ENCODE results near the gene LCN1.
"Not testable (repeated sequence)": the region's sequence is repeated elsewhere in the genome, so short reads cannot be mapped to it uniquely, and the experiment has no call there.

The LCN1 gene

GRCh38 chr9:135524130-135524861, 3.1 kb downstream of the LCN1 start:
- no peak for DNase-seq

GRCh38 chr9:135525241-135526088, 4.2 kb downstream of the LCN1 start:
- no peak for DNase-seq

DNA sequence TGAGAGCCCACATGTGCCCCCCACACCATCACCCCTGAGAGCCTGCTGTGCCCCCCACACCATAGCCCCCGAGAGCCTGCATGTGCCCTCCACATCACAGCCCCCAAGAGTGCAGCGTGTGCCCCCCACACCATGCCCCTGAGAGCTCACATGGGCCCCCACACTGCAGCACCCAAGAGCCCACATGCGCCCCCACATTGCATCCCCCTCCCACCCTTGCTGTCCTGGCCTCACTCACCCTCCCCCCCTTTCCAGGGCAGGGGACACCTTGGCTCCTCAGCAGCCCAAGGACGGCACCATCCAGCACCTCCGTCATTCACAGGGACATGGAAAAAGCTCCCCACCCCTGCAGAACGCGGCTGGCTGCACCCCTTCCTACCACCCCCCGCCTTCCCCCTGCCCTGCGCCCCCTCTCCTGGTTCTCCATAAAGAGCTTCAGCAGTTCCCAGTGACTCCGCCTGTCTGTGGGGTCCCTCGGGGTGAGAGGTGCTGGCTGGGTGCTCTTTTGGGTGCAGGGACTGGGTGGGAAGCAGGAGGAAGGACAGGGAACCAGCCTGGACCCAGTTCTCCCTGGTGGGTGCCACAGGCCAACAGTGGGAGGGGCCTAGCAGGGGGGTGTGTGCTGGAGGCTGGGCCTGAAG, 5.0 kb downstream of the LCN1 start:
- DNase-seq = no peak

DNA sequence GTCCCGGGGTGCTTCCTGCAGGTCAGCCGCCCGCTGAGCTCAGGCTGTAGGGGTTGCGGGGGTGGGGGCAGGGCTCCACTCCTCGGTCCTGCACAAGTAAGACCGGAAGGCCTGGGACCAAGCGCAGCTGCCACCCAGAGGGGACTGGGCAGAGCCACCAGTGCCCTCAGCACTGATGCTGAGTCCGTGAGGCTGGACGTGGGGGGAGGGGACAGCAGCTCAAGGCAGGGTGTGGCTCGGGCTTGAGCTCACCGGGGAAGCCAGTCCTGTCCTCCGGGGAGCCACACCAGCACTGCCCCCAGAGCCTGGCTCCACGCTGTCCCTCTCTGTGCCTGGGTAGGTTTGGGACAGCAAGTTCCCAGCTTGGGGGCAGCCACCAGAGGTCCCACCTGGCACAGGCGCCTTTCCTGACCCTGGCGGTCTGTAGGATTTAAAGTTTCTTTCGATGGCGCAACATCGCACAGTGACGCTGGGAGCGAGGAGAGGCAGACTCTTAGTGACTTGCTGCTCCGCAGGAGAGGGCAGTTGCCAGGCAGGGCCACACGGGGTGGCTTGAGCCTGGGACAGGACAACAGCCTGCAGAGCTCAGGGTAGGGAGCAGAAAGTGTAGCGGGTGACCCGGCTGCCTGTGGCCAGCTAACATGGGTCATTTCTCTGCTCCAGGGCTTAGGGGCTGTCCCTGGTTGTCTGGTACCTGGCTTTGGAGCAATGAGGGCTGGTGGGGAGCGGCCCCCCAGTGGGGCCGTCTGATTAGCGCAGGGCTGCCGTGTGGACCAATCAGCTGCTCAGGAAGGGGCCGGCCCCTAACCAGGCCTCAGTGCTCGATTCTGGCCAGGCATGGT, 5.7 kb downstream of the LCN1 start:
- no peak for DNase-seq

DNA sequence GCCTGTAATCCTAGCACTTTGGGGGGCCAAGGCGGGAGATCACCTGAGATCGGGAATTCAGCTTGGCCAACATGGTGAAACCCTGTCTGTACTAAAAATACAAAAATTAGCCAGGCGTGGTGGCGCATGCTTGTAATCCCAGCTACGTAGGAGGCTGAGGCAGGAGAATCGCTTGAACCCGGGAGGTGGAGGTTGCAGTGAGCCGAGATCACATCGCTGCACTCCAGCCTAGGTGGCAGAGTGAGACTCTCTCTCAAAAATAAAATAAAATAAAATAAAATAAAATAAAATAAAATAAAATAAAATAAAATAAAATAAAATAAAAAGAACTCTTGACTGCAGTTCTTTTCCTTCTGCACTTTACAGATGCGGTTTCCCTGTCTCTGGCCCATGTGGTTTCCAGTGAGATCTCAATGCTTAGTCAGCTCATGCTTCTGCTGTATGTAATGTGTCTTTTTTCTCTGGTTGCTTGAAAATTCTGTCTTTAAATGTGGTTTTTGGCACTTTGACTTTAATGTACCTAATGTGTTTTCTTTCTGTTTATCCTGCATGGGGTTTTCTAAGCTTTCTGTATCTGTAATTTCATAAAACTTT, 7.7 kb downstream of the LCN1 start:
- DNase-seq = not testable (repeated sequence)

GRCh38 chr9:135530146-135530545, 8.9 kb downstream of the LCN1 start:
- DNase-seq = no peak

GRCh38 chr9:135531096-135531495, 9.9 kb downstream of the LCN1 start:
- DNase-seq = no peak

GRCh38 chr9:135533113-135533512, 11.9 kb downstream of the LCN1 start:
- DNase-seq = no peak

- no peak for DNase-seq
These were observed 12.4 kb downstream of the LCN1 start for GRCh38 chr9:135533674-135534073.

- not testable (repeated sequence) for DNase-seq
These were observed 13.0 kb downstream of the LCN1 start for GRCh38 chr9:135534192-135534711.

- DNase-seq = not testable (repeated sequence)
These were observed 13.6 kb downstream of the LCN1 start for GRCh38 chr9:135534826-135535225.

DNA sequence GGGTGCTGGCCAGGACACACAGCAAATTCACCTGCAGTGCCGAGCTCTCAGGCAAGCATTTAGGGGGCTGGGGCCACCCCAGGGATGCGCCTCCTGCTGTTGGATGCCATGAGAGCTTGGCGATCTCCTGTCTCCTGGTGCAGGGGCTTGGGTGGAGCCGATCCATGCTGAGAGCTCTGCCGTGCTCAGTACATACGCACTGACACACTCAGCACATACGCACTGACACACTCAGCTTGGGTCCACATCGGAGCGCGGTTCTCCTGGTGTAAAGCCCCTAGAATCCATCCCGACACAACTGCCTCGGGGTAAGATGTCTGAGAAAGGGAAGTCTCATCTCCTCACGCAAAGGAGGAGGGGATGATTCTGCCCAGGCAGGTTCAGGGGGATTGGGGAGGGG, 14.4 kb downstream of the LCN1 start:
- DNase-seq = not testable (repeated sequence)

DNA sequence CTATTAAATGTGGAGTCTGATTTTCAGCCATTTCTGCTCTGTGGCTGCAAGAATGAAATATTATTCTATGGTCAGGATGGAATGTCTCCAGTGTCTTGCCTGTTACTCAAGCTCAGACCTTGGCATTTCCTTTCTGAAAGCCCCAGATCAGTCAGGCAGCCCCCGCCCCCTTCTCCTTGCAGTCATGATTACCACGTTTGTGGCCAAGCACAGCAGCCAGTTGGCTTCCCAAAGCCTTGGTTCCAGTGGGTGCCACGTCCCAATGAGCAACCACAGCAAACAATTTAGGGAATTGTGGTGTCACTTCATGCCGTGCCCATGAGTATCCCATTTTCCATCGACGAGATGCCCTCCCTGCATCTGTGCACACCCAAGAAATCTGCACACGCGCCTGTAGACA, 15.0 kb downstream of the LCN1 start:
- no peak for DNase-seq

DNA sequence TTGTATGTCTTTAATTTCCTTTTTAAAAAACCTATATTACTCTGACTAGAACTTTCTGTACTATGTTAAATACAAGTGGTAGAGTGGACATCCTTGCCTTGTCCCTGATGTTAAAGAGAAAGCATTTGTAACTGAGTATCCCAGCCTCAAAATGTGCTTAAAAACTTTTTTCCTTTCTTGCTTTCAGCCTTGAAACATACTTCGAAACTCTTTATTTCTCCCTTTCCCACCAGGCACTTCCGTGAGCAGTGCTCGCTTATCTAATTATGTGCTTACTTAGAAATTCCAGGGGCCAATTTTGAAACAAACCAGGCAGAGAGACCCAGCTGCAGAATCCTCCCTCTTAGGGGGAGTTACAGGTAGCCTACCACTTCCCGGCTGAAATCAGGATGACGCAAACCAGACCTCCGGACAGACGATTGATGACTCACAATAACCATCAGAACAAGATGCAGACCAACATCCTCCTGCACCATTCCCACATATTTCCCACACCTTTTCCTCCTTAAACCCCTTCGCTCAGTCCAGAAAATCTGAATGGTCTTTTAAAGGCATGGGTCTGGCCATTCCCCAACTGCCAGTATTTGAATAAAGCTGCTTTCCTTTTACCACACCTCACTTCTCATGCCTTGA, 22.1 kb downstream of the LCN1 start:
- DNase-seq = not testable (repeated sequence)

- no peak for DNase-seq
These were observed 23.9 kb downstream of the LCN1 start for GRCh38 chr9:135544981-135545635.

GRCh38 chr9:135545646-135546176, 24.5 kb downstream of the LCN1 start, which contains the start of gene OBP2A:
OBP2A (plus strand) TSS chr9:135546126; CDS start chr9:135546181, 55 bp downstream.
- DNase-seq = not testable (repeated sequence)

- not testable (repeated sequence) for DNase-seq
These were observed 25.8 kb downstream of the LCN1 start for GRCh38 chr9:135546792-135547617.

GRCh38 chr9:135547756-135548736, 26.8 kb downstream of the LCN1 start:
- no peak for DNase-seq
